GM13977 (cell line): ENCODE data around the gene SV2B.
A peak's percentile ranks its signal among the peaks of the same experiment; 100 is the strongest.

Experiments
- DNase-seq: peaks from one replicate; pipeline ENCODE4 v3.0.0; 2012; ENCODE audit warnings: low spot score
- in situ Hi-C: fragments of 300-500 bp; cut with MboI; formaldehyde crosslinking; loops from one replicate; pipeline ENCODE4 v1.12.0; 2022; ENCODE audit warnings: low sequenced_read_pairs, low pct_unique_long_range_greater_than_20kb, mixed read lengths, inconsistent platforms; ENCODE audit not compliant: unreplicated experiment
- TF ChIP-seq, protein P1 (sequence below): IDR thresholded peaks from 2 replicates; pipeline ENCODE4 v1.5.1; 2012; ENCODE audit warnings: mild to moderate bottlenecking, control low read depth; ENCODE audit not compliant: insufficient read depth; ENCODE audit errors: extremely low read depth, missing control alignments

Gene SV2B

GRCh38 chr15:91261345-91261744 is 161.3 kb downstream of the SV2B start:
- in situ Hi-C loops = no loop called here
- TF ChIP-seq, protein P1, sequence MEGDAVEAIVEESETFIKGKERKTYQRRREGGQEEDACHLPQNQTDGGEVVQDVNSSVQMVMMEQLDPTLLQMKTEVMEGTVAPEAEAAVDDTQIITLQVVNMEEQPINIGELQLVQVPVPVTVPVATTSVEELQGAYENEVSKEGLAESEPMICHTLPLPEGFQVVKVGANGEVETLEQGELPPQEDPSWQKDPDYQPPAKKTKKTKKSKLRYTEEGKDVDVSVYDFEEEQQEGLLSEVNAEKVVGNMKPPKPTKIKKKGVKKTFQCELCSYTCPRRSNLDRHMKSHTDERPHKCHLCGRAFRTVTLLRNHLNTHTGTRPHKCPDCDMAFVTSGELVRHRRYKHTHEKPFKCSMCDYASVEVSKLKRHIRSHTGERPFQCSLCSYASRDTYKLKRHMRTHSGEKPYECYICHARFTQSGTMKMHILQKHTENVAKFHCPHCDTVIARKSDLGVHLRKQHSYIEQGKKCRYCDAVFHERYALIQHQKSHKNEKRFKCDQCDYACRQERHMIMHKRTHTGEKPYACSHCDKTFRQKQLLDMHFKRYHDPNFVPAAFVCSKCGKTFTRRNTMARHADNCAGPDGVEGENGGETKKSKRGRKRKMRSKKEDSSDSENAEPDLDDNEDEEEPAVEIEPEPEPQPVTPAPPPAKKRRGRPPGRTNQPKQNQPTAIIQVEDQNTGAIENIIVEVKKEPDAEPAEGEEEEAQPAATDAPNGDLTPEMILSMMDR = no peak
- no peak for DNase-seq

- TF ChIP-seq, protein P1 = no peak
- in situ Hi-C loops = no loop called here
- DNase-seq = no peak
Measured at GRCh38 chr15:91263632-91264531, 163.8 kb downstream of the SV2B start.

- TF ChIP-seq, protein P1 = no peak
- in situ Hi-C loops = no loop called here
- DNase-seq = no peak
Measured at GRCh38 chr15:91264651-91265351, 164.7 kb downstream of the SV2B start.

GRCh38 chr15:91265416-91265940 is 165.4 kb downstream of the SV2B start:
- TF ChIP-seq, protein P1 = no peak
- no peak for DNase-seq
- in situ Hi-C loops = no loop called here

- in situ Hi-C loops = no loop called here
- no peak for DNase-seq
Measured at GRCh38 chr15:91268510-91268909, 168.5 kb downstream of the SV2B start.

DNA sequence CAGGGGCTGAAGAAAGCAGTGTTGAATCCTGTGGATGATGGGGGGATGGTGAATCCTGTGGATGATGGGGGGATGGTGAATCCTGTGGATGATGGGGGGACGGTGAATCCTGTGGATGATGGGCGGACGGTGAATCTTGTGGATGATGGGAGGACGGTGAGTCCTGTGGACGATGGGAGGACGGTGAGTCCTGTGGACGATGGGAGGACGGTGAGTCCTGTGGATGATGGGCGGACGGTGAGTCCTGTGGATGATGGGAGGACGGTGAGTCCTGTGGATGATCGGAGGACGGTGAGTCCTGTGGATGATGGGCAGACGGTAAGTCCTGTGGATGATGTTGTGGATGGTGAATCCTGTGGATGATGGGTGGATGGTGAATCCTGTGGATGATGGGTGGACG is 170.7 kb downstream of the SV2B start:
- TF ChIP-seq, protein P1 = no peak
- no peak for DNase-seq
- in situ Hi-C loops = no loop called here

More at GRCh38 chr15:91268510-91268909, 168.5 kb downstream of the SV2B start:
- TF ChIP-seq, protein P1 = peak; percentile 43
